Measurements from ENCODE around the gene PAX2.

PAX2 gene

GRCh38 chr10:100864036-100864885, 118.9 kb downstream of the PAX2 start:
- DNase-seq: no peak

GRCh38 chr10:100864978-100865377, 119.6 kb downstream of the PAX2 start:
- no peak for DNase-seq

GRCh38 chr10:100866010-100866409, 120.6 kb downstream of the PAX2 start:
- no peak for DNase-seq

- DNase-seq: no peak
Observed at GRCh38 chr10:100866575-100867098, 121.3 kb downstream of the PAX2 start.

GRCh38 chr10:100867261-100867963, 122.0 kb downstream of the PAX2 start:
- DNase-seq: no peak

- no peak for DNase-seq
Observed at GRCh38 chr10:100868382-100868781, 123.0 kb downstream of the PAX2 start.

- no peak for DNase-seq
Observed at GRCh38 chr10:100869399-100869798, 124.0 kb downstream of the PAX2 start.

GRCh38 chr10:100872034-100872791, 126.8 kb downstream of the PAX2 start:
- DNase-seq: no peak

GRCh38 chr10:100873146-100873826, 127.9 kb downstream of the PAX2 start:
- DNase-seq: no peak

- DNase-seq: no peak
Observed at GRCh38 chr10:100873827-100874326, 128.5 kb downstream of the PAX2 start.

GRCh38 chr10:100874702-100875483, 129.5 kb downstream of the PAX2 start:
- no peak for DNase-seq

- DNase-seq: no peak
Observed at GRCh38 chr10:100875484-100876166, 130.2 kb downstream of the PAX2 start.

GRCh38 chr10:100876585-100877460, 131.4 kb downstream of the PAX2 start:
- no peak for DNase-seq

GRCh38 chr10:100877461-100877850, 132.1 kb downstream of the PAX2 start:
- DNase-seq: no peak

GRCh38 chr10:100878291-100878910, 133.0 kb downstream of the PAX2 start:
- no peak for DNase-seq

All from bone marrow (tissue), 2 donors.